ENCODE results near the gene DNAJB8. TPM values are rescaled to one million over a fixed set of nuclear protein-coding genes. Genes with fewer than 3 reads are reported as not detected.

Gene DNAJB8
- total and polyA plus RNA-seq, 11 donors: not detected

DNA sequence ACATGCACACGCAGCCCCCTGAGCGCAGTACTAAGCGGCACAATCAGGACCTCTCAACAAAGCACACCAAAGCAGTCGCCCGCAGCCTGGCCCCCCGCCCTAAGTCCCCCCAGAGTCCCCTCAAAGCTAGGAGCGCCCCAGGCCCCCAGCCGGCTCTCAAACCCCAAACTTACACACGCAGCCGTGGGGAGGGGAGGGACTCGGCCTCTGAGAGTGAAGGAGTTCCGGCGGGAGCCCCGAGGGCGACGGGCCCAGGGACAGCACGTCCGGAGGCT is 20.8 kb upstream of the DNAJB8 start:
- 0 to 1% (median 1%) methylated on average over 9 to 18 of the region's 18 CpGs for WGBS, 4 donors
- DNase-seq: no peak
- intact Hi-C loops (cut with DNase I): loop anchor here in 5 of 10 donors (5.0 kb wide), 4 partner anchors 65 to 410 kb away; no protein-coding TSS in a partner anchor
- H3K4me1 ChIP-seq: peaks cover 0 to 92% (median 53%) of the 10 kb centered on the region in 12 donors
- ATAC-seq: no peak
- H3K36me3 ChIP-seq: peaks cover 0 to 26% (median 0%) of the 10 kb centered on the region in 9 donors
- TF ChIP-seq POLR2A (IDR thresholded peaks at IDR 0.05) (no peak), CTCF (IDR thresholded peaks at IDR 0.05) (no peak)
- peak overlapping the region; percentile 59 to 84 (median 70) for H3K4me3 ChIP-seq
- H3K27ac ChIP-seq: peak overlapping the region; percentile 46 to 98 (median 91)
- H3K27me3 ChIP-seq: peaks cover 40 to 100% (median 85%) of the 10 kb centered on the region in 9 donors
- no peaks in the 10 kb centered on the region for H3K9me3 ChIP-seq

GRCh38 chr3:128486681-128487537 is 20.2 kb upstream of the DNAJB8 start:
- peaks cover 0 to 92% (median 55%) of the 10 kb centered on the region in 12 donors for H3K4me1 ChIP-seq
- no peaks in the 10 kb centered on the region for H3K9me3 ChIP-seq
- 0 to 2% (median 1%) methylated on average over 30 to 75 of the region's 75 CpGs for WGBS, 4 donors
- peak overlapping the region; percentile 59 to 84 (median 70) for H3K4me3 ChIP-seq
- H3K27ac ChIP-seq: peak overlapping the region; percentile 46 to 98 (median 91)
- TF ChIP-seq CTCF (IDR thresholded peaks at IDR 0.05) (no peak), POLR2A (IDR thresholded peaks at IDR 0.05) (no peak)
- ATAC-seq: no peak
- DNase-seq: peak in 2 of 5 donors; percentile 27 to 54
- intact Hi-C loops (cut with DNase I): loop anchor here in 5 of 10 donors (5.0 kb wide), 4 partner anchors 65 to 410 kb away; no protein-coding TSS in a partner anchor
- H3K27me3 ChIP-seq: peaks cover 37 to 100% (median 83%) of the 10 kb centered on the region in 9 donors
- peaks cover 0 to 21% (median 0%) of the 10 kb centered on the region in 9 donors for H3K36me3 ChIP-seq

DNA sequence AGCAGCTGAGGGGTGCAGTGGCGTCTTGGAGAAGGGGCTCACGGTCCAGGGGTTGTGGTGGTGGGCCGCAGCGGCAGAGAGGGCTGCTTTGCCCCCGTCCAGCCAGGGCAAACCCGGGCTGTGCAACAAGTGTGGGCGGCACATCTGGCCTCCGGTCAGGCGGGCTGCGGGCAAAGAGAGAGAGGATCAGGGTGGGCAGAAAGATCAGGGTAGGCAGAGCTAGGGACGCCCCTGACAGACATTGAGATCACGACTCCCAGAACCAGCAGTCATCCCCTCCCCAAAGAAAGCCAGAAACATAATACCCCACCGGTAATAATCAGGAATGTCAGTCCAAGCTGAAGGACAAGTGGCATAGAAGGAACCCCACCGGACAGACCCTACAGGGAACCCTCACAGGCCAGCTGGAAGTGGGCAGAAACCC is 19.5 kb upstream of the DNAJB8 start:
- no peak for DNase-seq
- Histone ChIP-seq H3K27me3 (peaks cover 33 to 100% (median 83%) of the 10 kb centered on the region in 9 donors), H3K9me3 (no peaks in the 10 kb centered on the region), H3K4me3 (peak overlapping the region; percentile 59 to 84 (median 70)), H3K4me1 (peaks cover 0 to 92% (median 55%) of the 10 kb centered on the region in 12 donors), H3K27ac (peak overlapping the region in 11 of 12 donors; percentile 29 to 98 (median 92)), H3K36me3 (peaks cover 0 to 19% (median 0%) of the 10 kb centered on the region in 9 donors)
- no peak for ATAC-seq
- TF ChIP-seq CTCF (IDR thresholded peaks at IDR 0.05) (no peak), POLR2A (IDR thresholded peaks at IDR 0.05) (no peak)
- 11 to 31% (median 25%) methylated on average over 12 to 14 of the region's 14 CpGs for WGBS, 4 donors
- intact Hi-C loops (cut with DNase I): loop anchor here in 5 of 10 donors (5.0 kb wide), 4 partner anchors 66 to 409 kb away; no protein-coding TSS in a partner anchor
